Transverse colon (tissue), 4 donors: ENCODE results near the gene DHRS13. TPM values are rescaled to one million over a fixed set of nuclear protein-coding genes. Genes with fewer than 3 reads are reported as not detected.

Source experiments
- DNase-seq: peaks from one replicate; pipeline ENCODE4 v3.0.0-alpha.2; 2019
- H3K27ac ChIP-seq, 4 donors: fragments of 200-600 bp; sonication (generic); 2 replicates each; pipeline ENCODE4 v1.5.1; 2016 to 2018; ENCODE audit warnings: inconsistent platforms in 4 of 4
- H3K27me3 ChIP-seq: fragments of 200-600 bp; sonication (generic); 2 replicates; pipeline ENCODE4 v1.5.1; 2017; ENCODE audit warnings: inconsistent platforms
- H3K36me3 ChIP-seq, 4 donors: fragments of 200-600 bp; sonication (generic); 2 replicates each; pipeline ENCODE4 v1.5.1; 2017 to 2019; ENCODE audit warnings: inconsistent platforms in 4 of 4
- H3K4me1 ChIP-seq, 4 donors: fragments of 200-600 bp; sonication (generic); 2 replicates each; pipeline ENCODE4 v1.5.1; 2017 to 2020; ENCODE audit warnings: inconsistent platforms in 4 of 4
- H3K4me3 ChIP-seq, 4 donors: fragments of 200-600 bp; sonication (generic); 1 replicate in 1 of 4; 2 replicates in 3 of 4; pipeline versions ENCODE4 v1.5.1 to v1.6.1; 2017 to 2019; ENCODE audit warnings: inconsistent platforms in 4 of 4
- H3K9me3 ChIP-seq, 2 donors: fragments of 200-600 bp; sonication (generic); 2 replicates each; pipeline ENCODE4 v1.5.1; 2017 to 2019; ENCODE audit warnings: inconsistent platforms in 2 of 2
- CTCF ChIP-seq, 5 experiments: fragments of 200-600 bp in 3 of 5; fragments of 450-650 bp in 2 of 5; sonication (generic) in 3 of 5; IDR thresholded peaks; 1 replicate in 2 of 5; 2 replicates in 3 of 5; pipeline ENCODE4 v1.5.1; 2016 to 2017; ENCODE audit warnings: antibody characterized with exemption in 5 of 5, inconsistent platforms in 3 of 5, mild to moderate bottlenecking in 2 of 5, moderate library complexity in 1 of 5
- EP300 ChIP-seq: sonication (generic); formaldehyde crosslinking; IDR thresholded peaks from one replicate; pipeline ENCODE4 v1.6.1; 2017; ENCODE audit warnings: antibody characterized with exemption, low read depth
- POLR2A ChIP-seq: fragments of 450-650 bp; IDR thresholded peaks from one replicate; pipeline ENCODE4 v1.6.1; 2016; ENCODE audit warnings: antibody characterized with exemption, mild to moderate bottlenecking, moderate library complexity
- POLR2AphosphoS5 ChIP-seq, 3 donors: sonication (generic); formaldehyde crosslinking; IDR thresholded peaks; one replicate each; pipeline ENCODE4 v1.6.1; 2016; ENCODE audit warnings: antibody characterized with exemption in 3 of 3
- WGBS, 2 donors: methylation state at CpG; one replicate each; pipeline ENCODE4 v1.1.5; 2018; ENCODE audit warnings: low coverage in 1 of 2; 5-methylcytosine and 5-hydroxymethylcytosine counted together
- in situ Hi-C, 4 donors: fragments of 200-750 bp; cut with MboI; loops; one replicate each; pipeline versions ENCODE4 v1.15.0 to v1.15.1; 2017; ENCODE audit warnings: low sequenced_read_pairs in 3 of 4, low pct_ligation_motif_present in 1 of 4, low pct_unique_long_range_greater_than_20kb in 1 of 4
- intact Hi-C: fragments of 100-400 bp; cut with DNase I; formaldehyde crosslinking; loops from one replicate; pipeline ENCODE4 v1.15.1; 2023; ENCODE audit warnings: low total_unique reads
- total RNA-seq, 4 donors: library from RNA; depleted of rRNA; stranded (reverse); fragments of >200 nt; gene quantifications; one replicate each; pipeline ENCODE4 v1.1.0, GENCODE V29; 2016

DHRS13 gene
- 1 to 10 TPM; 2.2 to 6.5 (median 6.0) TPM for total RNA-seq

- H3K4me1 ChIP-seq = peaks cover 11 to 34% (median 27%) of the 10 kb centered on the region in 4 donors
- H3K4me3 ChIP-seq = peak within 1 kb of the TSS; percentile 46 to 73 (median 71)
- TF ChIP-seq POLR2A (no peak), POLR2AphosphoS5 (IDR thresholded peaks at IDR 0.05) (peak in 2 of 3 donors; percentile 62 to 64), CTCF (IDR thresholded peaks at IDR 0.05) (peak; percentile 71 to 89 (median 78))
- H3K9me3 ChIP-seq = no peaks in the 10 kb centered on the region
- in situ Hi-C loops = loop anchor here in 2 of 4 donors (25.0 kb wide), 1 partner anchor 141 kb away; no protein-coding TSS in a partner anchor
- intact Hi-C loops = loop anchor here (5.0 kb wide), 1 partner anchor 49 kb away; the partner anchor contains the start of gene PHF12
- 0 to 11% methylated on average over 1 to 29 of the region's 55 CpGs for WGBS, 2 donors
- H3K27ac ChIP-seq = peak within 1 kb of the TSS; percentile 89 to 95 (median 92)
- peak; percentile 95 for DNase-seq
- H3K27me3 ChIP-seq = no peaks in the 10 kb centered on the region
- H3K36me3 ChIP-seq = peaks cover 0 to 8% (median 2%) of the 10 kb centered on the region in 4 donors
Observed at GRCh38 chr17:28902819-28903545, at the start of gene DHRS13. Gene DHRS13 (minus strand): TSS chr17:28903079. CDS start chr17:28902944, 135 bp downstream.

- no peaks in the 10 kb centered on the region for H3K36me3 ChIP-seq
- H3K4me3 ChIP-seq = peak overlapping the region; percentile 52 to 99 (median 70)
- WGBS, 2 donors = 4 to 7% methylated on average over 9 to 36 of the region's 36 CpGs
- in situ Hi-C loops (no loop called here), intact Hi-C loops (loop anchor here (5.0 to 10.0 kb wide), 2 partner anchors 50 to 227 kb away; partner anchors contain the start of genes DHRS13, NEK8 and TLCD1)
- no peaks in the 10 kb centered on the region for H3K27me3 ChIP-seq
- no peaks in the 10 kb centered on the region for H3K9me3 ChIP-seq
- TF ChIP-seq CTCF (IDR thresholded peaks at IDR 0.05) = peak in 1 of 5 experiments; percentile 17
- TF ChIP-seq POLR2AphosphoS5 (IDR thresholded peaks at IDR 0.05) = peak; percentile 68 to 80 (median 69)
- TF ChIP-seq POLR2A = peak; percentile 80
- no peak for TF ChIP-seq EP300
- peaks cover 11 to 25% (median 21%) of the 10 kb centered on the region in 4 donors for H3K4me1 ChIP-seq
- DNase-seq = peak; percentile 98
- peak overlapping the region; percentile 98 to 99 (median 98) for H3K27ac ChIP-seq
Observed at GRCh38 chr17:28951991-28952975, 49.4 kb upstream of the DHRS13 start.

GRCh38 chr17:28951428-28951990 lies 48.6 kb upstream of the DHRS13 start, which contains the start of gene PHF12:
Gene PHF12 (minus strand): TSS chr17:28951518. CDS start chr17:28950960, 558 bp downstream.
- Histone ChIP-seq H3K9me3 (no peaks in the 10 kb centered on the region), H3K27me3 (no peaks in the 10 kb centered on the region), H3K36me3 (no peaks in the 10 kb centered on the region), H3K4me3 (peak within 1 kb of the TSS; percentile 87 to 99 (median 94)), H3K27ac (peak within 1 kb of the TSS; percentile 98 to 99 (median 98)), H3K4me1 (peaks cover 17 to 32% (median 29%) of the 10 kb centered on the region in 4 donors)
- intact Hi-C loops = loop anchor here (5.0 to 10.0 kb wide), 2 partner anchors 49 to 227 kb away; partner anchors contain the start of genes DHRS13, NEK8 and TLCD1
- DNase-seq = peak; percentile 100
- peak; percentile 69 to 89 (median 81) for TF ChIP-seq POLR2AphosphoS5 (IDR thresholded peaks at IDR 0.05)
- TF ChIP-seq EP300 = no peak
- peak; percentile 36 for TF ChIP-seq POLR2A
- in situ Hi-C loops = no loop called here
- 0% methylated on average over 2 to 35 of the region's 51 CpGs for WGBS, 2 donors

GRCh38 chr17:28950752-28951427 lies 48.0 kb upstream of the DHRS13 start:
- WGBS, 2 donors = 1% methylated on average over 27 of the region's 51 CpGs; no CpG with 5 or more reads in 1 of the 2 donors
- in situ Hi-C loops = no loop called here
- Histone ChIP-seq H3K27me3 (no peaks in the 10 kb centered on the region), H3K9me3 (no peaks in the 10 kb centered on the region), H3K4me3 (peak overlapping the region; percentile 87 to 99 (median 94)), H3K27ac (peak overlapping the region; percentile 98 to 99 (median 98)), H3K36me3 (no peaks in the 10 kb centered on the region), H3K4me1 (peaks cover 19 to 39% (median 35%) of the 10 kb centered on the region in 4 donors)
- intact Hi-C loops = loop anchor here (5.0 to 10.0 kb wide), 2 partner anchors 49 to 226 kb away; partner anchors contain the start of genes DHRS13, NEK8 and TLCD1
- TF ChIP-seq EP300 (no peak), POLR2A (no peak), CTCF (IDR thresholded peaks at IDR 0.05) (no peak), POLR2AphosphoS5 (IDR thresholded peaks at IDR 0.05) (no peak)
- no peak for DNase-seq
